Skeletal muscle tissue (tissue), 4 donors: Measurements from ENCODE around the gene PHF13. TPM values are rescaled to one million over a fixed set of nuclear protein-coding genes. Genes with fewer than 3 reads are reported as not detected.

Experiments used
- H3K27ac ChIP-seq: one replicate; pipeline ENCODE4 v1.7.0; 2013; ENCODE audit warnings: mild to moderate bottlenecking, low read depth, low read length, inconsistent platforms
- H3K27me3 ChIP-seq, 3 donors: one replicate each; pipeline ENCODE4 v1.7.0; 2013; ENCODE audit warnings: low read length in 3 of 3; ENCODE audit not compliant: control insufficient read depth in 3 of 3, insufficient read depth in 3 of 3
- H3K36me3 ChIP-seq, 3 donors: one replicate each; pipeline ENCODE4 v1.7.0; 2013; ENCODE audit warnings: low read length in 3 of 3; ENCODE audit not compliant: control insufficient read depth in 3 of 3, insufficient read depth in 3 of 3
- H3K4me1 ChIP-seq, 3 donors: one replicate each; pipeline ENCODE4 v1.7.0; 2013; ENCODE audit warnings: low read length in 3 of 3, mild to moderate bottlenecking in 3 of 3; ENCODE audit not compliant: control insufficient read depth in 3 of 3, insufficient read depth in 3 of 3
- H3K4me3 ChIP-seq, 3 donors: one replicate each; pipeline ENCODE4 v1.7.0; 2013; ENCODE audit warnings: low read length in 3 of 3
- H3K9ac ChIP-seq, 3 donors: one replicate each; pipeline ENCODE4 v1.7.0; 2013; ENCODE audit warnings: low read length in 3 of 3, mild to moderate bottlenecking in 3 of 3, moderate library complexity in 2 of 3, low read depth in 1 of 3
- H3K9me3 ChIP-seq, 3 donors: one replicate each; pipeline ENCODE4 v1.7.0; 2013; ENCODE audit warnings: low read length in 3 of 3; ENCODE audit not compliant: control insufficient read depth in 3 of 3
- total RNA-seq: library from RNA; depleted of rRNA; stranded (reverse); fragments of >200 nt; gene quantifications from one replicate; pipeline ENCODE4 v1.2.3, GENCODE V29; 2014
- donor health status: Osteomylitis.

Gene PHF13
- total RNA-seq, 1 donor from 2014 or later = 17.7 TPM

- Histone ChIP-seq H3K9ac (peak overlapping the region in 2 of 3 donors; percentile 45), H3K27ac (no peak overlapping the region), H3K4me1 (peaks cover 11 to 34% (median 27%) of the 10 kb centered on the region in 3 donors), H3K9me3 (no peaks in the 10 kb centered on the region), H3K27me3 (no peaks in the 10 kb centered on the region), H3K4me3 (no peak overlapping the region), H3K36me3 (peaks cover 35 to 44% (median 38%) of the 10 kb centered on the region in 3 donors)
These were observed 14.5 kb downstream of the PHF13 start for GRCh38 chr1:6627841-6628545.

GRCh38 chr1:6628971-6629479, 15.5 kb downstream of the PHF13 start:
- H3K4me1 ChIP-seq = peaks cover 11 to 34% (median 27%) of the 10 kb centered on the region in 3 donors
- H3K9ac ChIP-seq = peak overlapping the region in 2 of 3 donors; percentile 25 to 45
- no peak overlapping the region for H3K4me3 ChIP-seq
- peaks cover 44 to 54% (median 44%) of the 10 kb centered on the region in 3 donors for H3K36me3 ChIP-seq
- H3K27me3 ChIP-seq = no peaks in the 10 kb centered on the region
- H3K9me3 ChIP-seq = no peaks in the 10 kb centered on the region
- no peak overlapping the region for H3K27ac ChIP-seq

- Histone ChIP-seq H3K9ac (peak overlapping the region in 1 of 3 donors; percentile 25), H3K27ac (no peak overlapping the region), H3K4me1 (peaks cover 6 to 28% (median 23%) of the 10 kb centered on the region in 3 donors), H3K36me3 (peaks cover 49 to 63% (median 52%) of the 10 kb centered on the region in 3 donors), H3K9me3 (no peaks in the 10 kb centered on the region), H3K27me3 (no peaks in the 10 kb centered on the region), H3K4me3 (no peak overlapping the region)
These were observed 16.5 kb downstream of the PHF13 start for GRCh38 chr1:6630027-6630426.

- no peak overlapping the region for H3K9ac ChIP-seq
- no peaks in the 10 kb centered on the region for H3K9me3 ChIP-seq
- no peak overlapping the region for H3K27ac ChIP-seq
- H3K4me3 ChIP-seq = no peak overlapping the region
- no peaks in the 10 kb centered on the region for H3K27me3 ChIP-seq
- peaks cover 3 to 22% (median 18%) of the 10 kb centered on the region in 3 donors for H3K4me1 ChIP-seq
- H3K36me3 ChIP-seq = peaks cover 53 to 72% (median 63%) of the 10 kb centered on the region in 3 donors
These were observed 17.5 kb downstream of the PHF13 start for GRCh38 chr1:6631058-6631457.

- Histone ChIP-seq H3K9ac (no peak overlapping the region), H3K27ac (no peak overlapping the region), H3K4me3 (no peak overlapping the region), H3K9me3 (no peaks in the 10 kb centered on the region), H3K36me3 (peaks cover 69 to 82% (median 70%) of the 10 kb centered on the region in 3 donors), H3K4me1 (peaks cover 0 to 12% (median 12%) of the 10 kb centered on the region in 3 donors), H3K27me3 (no peaks in the 10 kb centered on the region)
These were observed 19.3 kb downstream of the PHF13 start for GRCh38 chr1:6632588-6633514.

GRCh38 chr1:6634371-6635052, 21.0 kb downstream of the PHF13 start:
- Histone ChIP-seq H3K27me3 (no peaks in the 10 kb centered on the region), H3K9me3 (no peaks in the 10 kb centered on the region), H3K36me3 (peaks cover 62 to 76% (median 64%) of the 10 kb centered on the region in 3 donors), H3K4me3 (no peak overlapping the region), H3K4me1 (peaks cover 0 to 10% (median 7%) of the 10 kb centered on the region in 3 donors), H3K27ac (no peak overlapping the region), H3K9ac (peak overlapping the region in 1 of 3 donors; percentile 33)

GRCh38 chr1:6635161-6635909, 21.8 kb downstream of the PHF13 start:
- peaks cover 0 to 10% (median 7%) of the 10 kb centered on the region in 3 donors for H3K4me1 ChIP-seq
- H3K27me3 ChIP-seq = no peaks in the 10 kb centered on the region
- peaks cover 63 to 76% (median 64%) of the 10 kb centered on the region in 3 donors for H3K36me3 ChIP-seq
- H3K9ac ChIP-seq = peak overlapping the region in 1 of 3 donors; percentile 33
- no peak overlapping the region for H3K27ac ChIP-seq
- H3K4me3 ChIP-seq = no peak overlapping the region
- H3K9me3 ChIP-seq = no peaks in the 10 kb centered on the region

- Histone ChIP-seq H3K9me3 (no peaks in the 10 kb centered on the region), H3K4me3 (no peak overlapping the region), H3K36me3 (peaks cover 66 to 69% (median 69%) of the 10 kb centered on the region in 3 donors), H3K27ac (no peak overlapping the region), H3K27me3 (no peaks in the 10 kb centered on the region), H3K4me1 (peaks cover 0 to 10% (median 7%) of the 10 kb centered on the region in 3 donors), H3K9ac (no peak overlapping the region)
These were observed 22.6 kb downstream of the PHF13 start for GRCh38 chr1:6635910-6636760.
